GM13977 (cell line): ENCODE results near the gene C19orf25.

ENCODE experiments used
- DNase-seq: peaks from one replicate; pipeline ENCODE4 v3.0.0; 2012; ENCODE audit warnings: low spot score
- in situ Hi-C: fragments of 300-500 bp; cut with MboI; formaldehyde crosslinking; loops from one replicate; pipeline ENCODE4 v1.12.0; 2022; ENCODE audit warnings: low sequenced_read_pairs, low pct_unique_long_range_greater_than_20kb, mixed read lengths, inconsistent platforms; ENCODE audit not compliant: unreplicated experiment
- TF ChIP-seq, protein P1 (sequence below): IDR thresholded peaks from 2 replicates; pipeline ENCODE4 v1.5.1; 2012; ENCODE audit warnings: mild to moderate bottlenecking, control low read depth; ENCODE audit not compliant: insufficient read depth; ENCODE audit errors: extremely low read depth, missing control alignments

The C19orf25 gene

DNA sequence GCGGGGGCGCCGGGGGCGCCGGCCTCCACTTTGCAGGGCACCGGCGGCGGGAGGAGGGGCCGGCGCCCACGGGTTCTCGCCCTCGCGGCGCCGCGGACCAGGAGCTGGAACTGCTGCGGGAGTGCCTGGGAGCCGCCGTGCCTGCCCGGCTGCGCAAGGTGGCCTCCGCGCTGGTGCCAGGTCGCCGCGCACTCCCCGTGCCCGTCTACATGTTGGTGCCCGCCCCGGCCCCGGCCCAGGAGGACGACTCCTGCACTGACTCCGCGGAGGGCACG is 11.9 kb downstream of the C19orf25 start:
- DNase-seq = no peak
- in situ Hi-C loops = no loop called here
- TF ChIP-seq, protein P1, sequence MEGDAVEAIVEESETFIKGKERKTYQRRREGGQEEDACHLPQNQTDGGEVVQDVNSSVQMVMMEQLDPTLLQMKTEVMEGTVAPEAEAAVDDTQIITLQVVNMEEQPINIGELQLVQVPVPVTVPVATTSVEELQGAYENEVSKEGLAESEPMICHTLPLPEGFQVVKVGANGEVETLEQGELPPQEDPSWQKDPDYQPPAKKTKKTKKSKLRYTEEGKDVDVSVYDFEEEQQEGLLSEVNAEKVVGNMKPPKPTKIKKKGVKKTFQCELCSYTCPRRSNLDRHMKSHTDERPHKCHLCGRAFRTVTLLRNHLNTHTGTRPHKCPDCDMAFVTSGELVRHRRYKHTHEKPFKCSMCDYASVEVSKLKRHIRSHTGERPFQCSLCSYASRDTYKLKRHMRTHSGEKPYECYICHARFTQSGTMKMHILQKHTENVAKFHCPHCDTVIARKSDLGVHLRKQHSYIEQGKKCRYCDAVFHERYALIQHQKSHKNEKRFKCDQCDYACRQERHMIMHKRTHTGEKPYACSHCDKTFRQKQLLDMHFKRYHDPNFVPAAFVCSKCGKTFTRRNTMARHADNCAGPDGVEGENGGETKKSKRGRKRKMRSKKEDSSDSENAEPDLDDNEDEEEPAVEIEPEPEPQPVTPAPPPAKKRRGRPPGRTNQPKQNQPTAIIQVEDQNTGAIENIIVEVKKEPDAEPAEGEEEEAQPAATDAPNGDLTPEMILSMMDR = no peak

DNA sequence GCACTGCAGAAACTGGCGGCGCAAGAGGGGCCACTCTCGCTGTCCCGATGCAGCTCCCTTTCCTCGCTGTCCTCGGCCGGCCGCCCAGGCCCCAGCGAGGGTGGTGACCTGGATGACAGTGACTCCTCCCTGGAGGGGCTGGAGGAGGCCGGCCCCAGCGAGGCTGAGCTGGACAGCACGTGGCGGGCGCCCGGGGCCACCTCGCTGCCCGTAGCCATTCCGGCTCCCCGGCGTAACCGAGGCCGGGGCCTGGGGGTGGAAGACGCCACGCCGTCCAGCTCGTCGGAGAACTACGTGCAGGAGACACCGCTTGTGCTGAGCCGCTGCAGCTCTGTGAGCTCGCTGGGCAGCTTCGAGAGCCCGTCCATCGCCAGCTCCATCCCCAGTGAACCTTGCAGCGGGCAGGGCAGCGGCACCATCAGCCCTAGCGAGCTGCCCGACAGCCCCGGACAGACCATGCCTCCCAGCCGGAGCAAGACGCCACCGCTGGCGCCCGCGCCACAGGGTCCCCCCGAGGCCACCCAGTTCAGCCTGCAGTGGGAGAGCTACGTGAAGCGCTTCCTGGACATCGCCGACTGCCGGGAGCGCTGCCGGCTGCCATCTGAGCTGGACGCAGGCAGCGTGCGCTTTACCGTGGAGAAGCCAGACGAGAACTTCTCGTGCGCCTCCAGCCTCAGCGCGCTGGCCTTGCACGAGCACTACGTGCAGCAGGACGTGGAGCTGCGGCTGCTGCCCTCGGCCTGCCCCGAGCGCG is 12.4 kb downstream of the C19orf25 start:
- no peak for DNase-seq
- in situ Hi-C loops = no loop called here
- TF ChIP-seq, protein P1 = no peak

DNA sequence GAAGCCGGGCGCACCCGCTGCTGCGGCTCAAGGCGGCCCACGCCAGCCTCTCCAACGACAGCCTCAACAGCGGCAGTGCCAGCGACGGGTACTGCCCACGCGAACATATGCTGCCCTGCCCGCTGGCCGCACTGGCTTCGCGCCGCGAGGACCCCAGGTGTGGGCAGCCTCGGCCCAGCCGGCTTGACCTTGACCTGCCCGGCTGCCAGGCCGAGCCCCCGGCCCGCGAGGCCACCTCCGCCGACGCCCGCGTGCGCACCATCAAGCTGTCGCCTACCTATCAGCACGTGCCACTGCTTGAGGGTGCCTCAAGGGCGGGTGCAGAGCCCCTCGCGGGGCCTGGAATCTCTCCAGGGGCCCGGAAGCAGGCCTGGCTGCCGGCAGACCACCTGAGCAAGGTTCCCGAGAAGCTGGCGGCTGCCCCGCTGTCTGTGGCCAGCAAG is 13.0 kb downstream of the C19orf25 start:
- TF ChIP-seq, protein P1 = no peak
- DNase-seq = no peak
- in situ Hi-C loops = no loop called here

DNA sequence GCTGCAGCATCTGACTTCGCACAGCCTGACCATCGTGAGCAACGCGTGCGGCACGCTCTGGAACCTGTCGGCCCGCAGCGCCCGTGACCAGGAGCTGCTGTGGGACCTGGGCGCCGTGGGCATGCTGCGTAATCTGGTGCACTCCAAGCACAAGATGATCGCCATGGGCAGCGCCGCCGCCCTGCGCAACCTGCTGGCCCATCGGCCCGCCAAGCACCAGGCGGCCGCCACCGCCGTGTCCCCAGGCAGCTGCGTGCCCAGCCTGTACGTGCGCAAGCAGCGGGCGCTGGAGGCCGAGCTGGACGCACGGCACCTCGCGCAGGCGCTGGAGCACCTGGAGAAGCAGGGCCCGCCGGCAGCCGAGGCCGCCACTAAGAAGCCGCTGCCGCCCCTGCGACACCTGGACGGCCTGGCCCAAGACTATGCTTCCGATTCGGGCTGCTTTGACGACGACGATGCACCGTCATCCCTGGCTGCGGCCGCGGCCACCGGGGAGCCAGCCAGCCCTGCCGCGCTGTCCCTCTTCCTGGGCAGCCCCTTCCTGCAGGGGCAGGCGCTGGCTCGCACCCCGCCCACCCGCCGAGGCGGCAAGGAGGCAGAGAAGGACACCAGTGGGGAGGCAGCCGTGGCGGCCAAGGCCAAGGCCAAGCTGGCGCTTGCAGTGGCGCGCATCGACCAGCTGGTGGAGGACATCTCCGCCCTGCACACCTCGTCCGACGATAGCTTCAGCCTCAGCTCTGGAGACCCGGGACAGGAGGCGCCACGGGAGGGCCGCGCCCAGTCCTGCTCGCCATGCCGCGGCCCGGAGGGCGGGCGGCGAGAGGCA is 13.6 kb downstream of the C19orf25 start:
- in situ Hi-C loops = no loop called here
- TF ChIP-seq, protein P1 = peak; percentile 50
- peak; percentile 84 for DNase-seq

DNA sequence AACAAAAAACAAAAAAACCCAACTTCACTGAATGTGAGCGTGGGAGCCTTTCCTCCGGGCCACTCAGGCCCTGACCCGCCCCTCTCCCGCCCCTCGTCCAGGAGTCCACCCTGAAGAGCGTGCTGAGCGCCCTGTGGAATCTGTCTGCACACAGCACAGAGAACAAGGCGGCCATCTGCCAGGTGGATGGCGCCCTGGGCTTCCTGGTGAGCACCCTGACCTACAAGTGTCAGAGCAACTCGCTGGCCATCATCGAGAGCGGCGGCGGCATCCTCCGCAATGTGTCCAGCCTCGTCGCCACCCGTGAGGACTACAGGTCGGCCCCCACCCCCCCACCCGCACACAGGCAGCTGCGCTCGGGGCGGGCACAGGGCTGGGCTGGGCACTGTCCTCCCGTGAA is 17.2 kb downstream of the C19orf25 start:
- in situ Hi-C loops = no loop called here
- TF ChIP-seq, protein P1 = no peak
- DNase-seq = no peak

DNA sequence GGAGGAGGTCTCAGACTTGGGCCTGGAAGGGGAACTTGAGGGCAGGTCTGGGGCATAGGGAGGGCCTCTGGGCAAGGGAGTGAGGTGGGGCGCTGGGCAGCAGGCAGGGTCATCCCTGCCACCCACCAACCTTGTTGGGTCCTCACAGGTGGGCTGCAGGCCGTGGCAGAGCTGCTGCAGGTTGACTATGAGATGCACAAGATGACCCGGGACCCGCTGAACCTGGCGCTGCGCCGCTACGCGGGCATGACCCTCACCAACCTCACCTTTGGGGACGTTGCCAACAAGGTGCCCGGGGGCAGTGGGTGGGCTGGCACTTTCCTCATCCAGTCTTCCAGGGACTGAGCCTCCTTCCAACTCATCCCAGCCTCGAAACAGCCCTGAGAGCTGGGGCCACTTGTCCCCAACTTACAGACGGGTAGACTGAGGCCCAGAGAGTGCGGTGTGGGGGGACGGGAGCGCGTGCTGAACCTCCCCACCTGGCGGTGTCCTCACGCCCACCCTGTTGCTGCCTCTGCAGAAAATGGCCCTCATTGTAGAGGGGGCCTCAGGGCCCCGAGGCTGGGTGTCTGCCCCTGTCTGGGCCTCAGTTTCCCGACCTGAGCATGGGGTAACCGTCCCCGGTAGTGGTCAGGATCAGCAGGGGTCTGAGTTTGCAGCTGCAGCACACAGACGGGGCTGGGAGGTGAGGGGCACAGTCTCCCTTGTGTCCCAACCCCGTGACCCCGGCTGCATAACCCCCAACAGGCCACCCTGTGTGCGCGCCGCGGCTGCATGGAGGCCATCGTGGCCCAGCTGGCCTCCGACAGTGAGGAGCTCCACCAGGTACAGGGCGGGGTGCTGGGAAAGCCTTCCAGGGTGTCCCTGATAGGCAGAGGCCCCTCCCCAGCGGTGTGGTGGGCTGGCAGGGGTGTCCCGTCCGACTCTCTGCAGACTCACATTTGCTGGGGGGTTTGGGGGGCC is 18.7 kb downstream of the C19orf25 start:
- TF ChIP-seq, protein P1 = no peak
- no peak for DNase-seq
- in situ Hi-C loops = no loop called here
